ENCODE measurements around the gene OCA2.

GRCh38 chr15:28098360-28098765 lies 752 bp downstream of the OCA2 start:
- TF ChIP-seq CTCF (IDR thresholded peaks at IDR 0.05; ENCODE audit: insufficient read depth, low read length, poor library complexity, severe bottlenecking) (no peak), EZH2phosphoT487 (conservative IDR thresholded peaks at IDR 0.05; ENCODE audit: low read length) (no peak)
